ENCODE data around the gene RRP1B.
"Not testable (repeated sequence)": the region's sequence is repeated elsewhere in the genome, so short reads cannot be mapped to it uniquely, and the experiment has no call there.

The RRP1B gene

DNA sequence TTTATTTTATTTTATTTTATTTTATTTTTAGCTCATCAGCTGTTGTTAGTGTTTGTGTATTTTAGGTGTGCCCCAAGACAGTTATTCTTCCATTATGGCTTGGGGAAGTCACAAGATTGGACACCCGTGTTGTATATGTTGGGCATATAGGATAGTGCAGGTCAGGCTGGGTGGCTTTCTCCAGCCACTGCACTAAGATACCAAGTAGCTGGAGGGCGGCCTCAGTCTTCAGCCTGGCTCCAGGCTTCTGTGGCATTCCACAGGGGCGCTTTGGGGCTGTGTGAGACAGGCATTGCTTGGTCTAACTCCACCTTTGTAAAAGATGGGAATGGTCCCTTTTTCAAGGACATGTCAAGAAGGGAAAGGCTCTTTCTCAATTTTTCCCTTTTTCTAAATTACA is 16.5 kb downstream of the RRP1B start:
- DNase-seq, result no peak

- DNase-seq, result no peak
Observed at GRCh38 chr21:43676391-43676790, 17.0 kb downstream of the RRP1B start.

- DNase-seq, result no peak
Observed at GRCh38 chr21:43679951-43680350, 20.6 kb downstream of the RRP1B start.

DNA sequence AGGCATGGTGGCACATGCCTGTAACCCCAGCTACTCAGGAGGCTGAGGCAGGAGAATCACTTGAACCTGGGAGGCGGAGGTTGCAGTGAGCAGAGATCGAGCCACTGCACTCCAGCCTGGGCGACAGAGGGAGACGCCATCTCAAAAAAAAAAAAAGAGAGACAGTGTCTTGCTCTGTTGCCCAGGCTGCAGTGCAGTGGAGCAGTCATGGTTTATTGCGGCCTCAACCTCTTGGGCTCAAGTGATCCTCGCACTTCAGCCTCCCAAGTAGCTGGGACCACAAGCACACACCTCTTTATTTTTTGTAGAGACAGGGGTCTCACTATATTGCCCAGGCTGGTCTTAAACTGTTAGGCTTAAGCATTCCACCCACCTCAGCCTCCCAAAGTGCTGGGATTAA is 21.1 kb downstream of the RRP1B start:
- DNase-seq, result not testable (repeated sequence)

DNA sequence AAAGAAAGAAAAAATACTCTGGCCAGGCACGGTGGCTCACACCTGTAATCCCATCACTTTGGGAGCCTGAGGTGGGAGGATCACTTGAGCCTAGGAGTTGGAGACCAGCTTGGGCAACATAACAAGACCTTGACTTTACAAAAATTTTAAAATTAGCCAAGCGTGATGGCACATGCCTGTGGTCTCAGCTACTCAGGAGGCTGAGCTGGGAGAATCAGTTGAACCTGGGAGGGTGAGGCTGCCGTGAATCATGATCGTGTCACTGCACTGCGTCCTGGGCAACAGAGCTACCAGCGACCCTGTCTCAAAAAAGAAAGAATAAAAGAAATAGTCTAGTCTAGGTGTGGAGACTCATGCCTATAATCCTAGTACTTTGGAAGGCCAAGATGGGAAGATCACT is 22.3 kb downstream of the RRP1B start:
- no peak for DNase-seq

- no peak for DNase-seq
Observed at GRCh38 chr21:43684424-43684823, 25.1 kb downstream of the RRP1B start.

GRCh38 chr21:43686811-43687565 is 27.6 kb downstream of the RRP1B start:
- DNase-seq, result no peak

- no peak for DNase-seq
Observed at GRCh38 chr21:43687566-43688399, 28.4 kb downstream of the RRP1B start.

DNA sequence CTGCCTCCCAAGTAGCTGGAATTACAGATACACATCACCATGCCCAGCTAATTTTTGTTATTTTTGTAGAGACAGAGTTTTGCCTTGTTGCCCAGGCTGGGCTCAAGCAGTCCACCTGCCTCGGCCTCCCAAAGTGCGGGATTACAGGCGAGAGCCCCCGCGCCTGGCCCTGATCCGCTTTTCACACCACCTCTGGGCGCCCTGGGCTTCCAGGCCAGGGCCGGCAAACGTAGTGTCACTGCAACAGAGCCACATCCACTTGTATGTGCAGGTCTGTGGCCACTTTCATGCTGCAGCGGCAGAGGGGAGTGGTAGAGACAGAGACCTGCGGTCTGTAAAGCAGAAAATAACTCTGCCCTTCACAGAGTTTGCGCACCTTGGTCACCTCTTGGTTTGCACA is 29.5 kb downstream of the RRP1B start:
- no peak for DNase-seq

DNA sequence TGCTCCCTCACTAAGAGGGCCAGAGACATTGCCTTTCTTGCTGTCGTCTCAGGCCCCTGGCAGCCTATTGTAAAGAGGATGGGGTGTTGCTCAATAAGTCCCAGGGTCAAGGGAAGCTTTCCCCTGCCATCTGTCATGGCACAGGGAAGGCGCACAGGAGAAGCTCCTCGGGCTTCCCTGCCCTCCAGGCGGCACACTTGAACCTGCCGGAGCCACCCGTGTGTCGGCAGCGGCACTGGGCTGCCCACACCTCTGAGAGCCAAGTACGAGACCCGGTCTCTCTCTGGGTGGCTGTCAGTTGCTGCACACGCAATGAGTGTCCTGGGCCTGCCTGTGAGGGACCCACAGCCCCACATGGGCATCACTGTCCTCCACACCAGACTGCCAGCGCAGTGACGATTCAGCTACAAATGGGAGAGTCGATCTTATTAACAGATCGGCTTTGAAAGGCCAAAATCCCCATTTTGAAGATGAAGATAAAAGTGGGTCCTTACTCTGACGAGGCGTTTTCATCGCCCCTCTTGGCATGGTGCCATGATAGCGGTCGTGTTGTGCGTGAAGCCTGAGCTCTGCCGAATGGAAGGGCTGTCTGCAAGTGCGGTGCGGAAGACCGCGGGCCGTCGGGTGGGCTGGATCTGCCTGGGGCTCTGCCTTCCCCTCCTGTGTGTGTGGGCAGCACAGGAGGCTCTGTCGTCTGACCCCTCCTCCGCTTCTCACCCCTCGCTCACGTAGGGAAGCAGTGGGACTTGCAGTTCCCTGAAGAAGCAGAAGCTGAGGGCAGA is 30.4 kb downstream of the RRP1B start:
- no peak for DNase-seq

GRCh38 chr21:43690346-43690745 is 31.0 kb downstream of the RRP1B start:
- DNase-seq, result no peak

DNA sequence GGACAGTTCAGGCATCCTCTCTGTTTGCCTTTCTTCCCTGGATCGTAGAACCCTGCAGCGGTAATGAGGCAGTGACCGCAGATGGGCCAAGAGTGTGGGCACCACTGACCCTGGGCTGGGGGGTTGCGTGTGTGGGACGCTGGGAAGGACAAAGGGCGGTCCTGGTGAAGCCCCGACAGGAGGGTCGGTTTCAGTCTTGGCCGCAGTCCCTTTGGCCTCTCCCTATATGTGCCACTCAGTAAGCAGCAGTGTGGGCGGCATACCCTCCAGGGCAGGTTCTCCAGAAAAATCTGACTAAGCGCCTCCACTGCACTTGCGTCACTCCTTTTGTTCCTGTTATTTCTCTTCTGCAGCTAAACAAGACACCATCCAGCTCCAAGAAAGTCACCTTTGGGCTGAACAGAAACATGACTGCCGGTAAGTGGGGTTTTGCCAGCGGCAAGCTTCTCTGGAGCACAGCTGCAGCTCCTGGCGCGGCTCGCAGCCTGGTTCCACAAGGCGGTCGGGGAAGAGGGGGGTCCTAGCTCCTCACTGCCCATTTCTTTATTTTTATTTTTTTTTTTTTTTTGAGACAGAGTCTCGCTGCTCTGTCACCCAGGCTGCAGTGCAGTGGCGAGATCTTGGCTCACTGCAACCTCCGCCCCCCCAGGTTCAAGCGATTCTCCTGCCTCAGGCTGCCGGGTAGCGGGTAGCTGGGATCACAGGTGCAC is 31.9 kb downstream of the RRP1B start:
- no peak for DNase-seq

GRCh38 chr21:43691801-43692200 is 32.4 kb downstream of the RRP1B start:
- no peak for DNase-seq

GRCh38 chr21:43692949-43693348 is 33.6 kb downstream of the RRP1B start:
- no peak for DNase-seq

GRCh38 chr21:43693981-43694380 is 34.6 kb downstream of the RRP1B start:
- DNase-seq, result no peak

DNA sequence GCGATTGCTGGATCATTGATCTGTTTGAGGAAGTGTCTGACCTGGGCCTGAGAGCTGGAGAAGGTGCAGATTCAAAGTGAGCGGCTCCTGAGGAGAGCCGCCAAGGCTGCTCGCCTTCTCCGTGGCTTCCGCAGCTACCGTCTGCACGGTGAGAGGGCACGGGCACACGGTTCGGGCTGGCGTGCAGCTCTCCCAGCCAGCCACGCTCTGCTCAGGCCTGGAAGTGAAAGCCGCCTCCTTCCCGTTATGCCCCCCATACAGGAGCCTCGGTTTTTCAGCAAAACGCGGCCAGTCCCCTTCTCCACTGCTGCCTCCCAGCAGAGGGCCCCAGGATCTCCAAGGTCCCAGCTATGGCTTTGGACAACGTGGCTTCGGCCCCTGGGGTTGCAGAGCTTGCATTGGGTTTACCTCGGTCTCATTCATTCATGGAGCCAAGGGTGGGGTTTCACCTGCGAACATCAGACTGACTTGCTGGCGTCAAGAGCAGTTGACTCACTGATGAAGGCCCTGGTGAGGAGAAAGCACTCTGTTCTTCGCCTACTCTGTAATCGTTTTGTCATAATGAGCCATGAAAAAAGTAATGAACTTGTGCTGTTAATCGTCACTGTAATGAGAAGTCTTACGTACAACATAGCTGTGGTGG is 35.2 kb downstream of the RRP1B start:
- DNase-seq, result no peak

GRCh38 chr21:43696214-43696613 is 36.9 kb downstream of the RRP1B start:
- DNase-seq, result no peak

DNA sequence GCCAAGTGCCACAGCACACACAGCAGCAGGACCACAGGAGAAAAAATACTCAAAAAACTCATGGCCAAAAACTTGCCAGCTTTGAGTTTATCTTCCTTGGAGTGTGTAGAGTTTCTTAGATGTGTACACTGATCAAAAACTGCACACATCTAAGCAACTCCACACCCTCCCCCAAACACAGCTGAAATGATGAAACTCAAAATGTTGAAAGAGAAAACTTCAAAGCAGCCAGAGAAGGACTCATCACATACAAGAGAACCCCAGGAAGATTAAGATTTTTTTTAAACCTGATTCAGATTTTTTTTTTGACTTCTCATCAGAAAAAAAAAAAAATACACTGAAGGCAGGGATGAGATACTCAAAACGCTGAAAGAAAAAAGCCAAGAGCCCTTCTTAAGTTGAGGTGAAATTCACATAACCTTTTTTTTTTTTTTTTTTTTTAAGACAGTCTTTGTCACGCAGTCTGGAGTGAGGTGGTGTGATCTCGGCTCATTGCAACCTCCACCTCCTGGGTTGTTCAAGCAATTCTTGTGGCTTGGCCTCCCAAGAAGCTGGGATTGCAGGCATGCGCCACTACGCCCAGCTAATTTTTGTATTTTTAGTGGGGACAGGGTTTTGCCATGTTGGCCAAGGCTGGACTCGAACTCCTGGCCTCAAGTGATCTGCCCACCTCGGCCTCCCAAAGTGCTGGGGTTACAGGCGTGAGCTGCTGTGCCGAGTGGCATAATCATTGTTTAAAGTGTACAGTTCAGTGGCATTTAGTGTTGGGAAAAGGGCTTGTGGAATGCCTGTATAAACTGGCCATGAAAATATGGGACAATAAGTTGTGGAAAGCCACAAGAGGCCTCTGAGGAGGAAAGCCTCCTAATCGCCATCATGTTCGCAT is 38.6 kb downstream of the RRP1B start:
- no peak for DNase-seq

- DNase-seq, result not testable (repeated sequence)
Observed at GRCh38 chr21:43699492-43699777, 40.1 kb downstream of the RRP1B start.

GRCh38 chr21:43699933-43700599 is 40.7 kb downstream of the RRP1B start:
- DNase-seq, result no peak
